Lung (tissue), 12 donors: Measurements from ENCODE around the gene VEGFA. TPM values are rescaled to one million over a fixed set of nuclear protein-coding genes. Genes with fewer than 3 reads are reported as not detected.

Experiments
- ATAC-seq: fragments of 200-7000 bp; cut with Tn5 transposase; one replicate; pipeline ENCODE4 v1.9.1; 2020; ENCODE audit warnings: moderate number of reproducible peaks; ENCODE audit not compliant: insufficient read depth, low FRiP score
- DNase-seq, 3 donors: peaks; one replicate each; pipeline ENCODE4 v3.0.0-alpha.2; 2013 to 2017
- H3K27ac ChIP-seq, 2 donors: one replicate each; pipeline ENCODE4 v1.5.1; 2013; ENCODE audit warnings: mild to moderate bottlenecking in 2 of 2, moderate library complexity in 2 of 2, control low read depth in 1 of 2, inconsistent platforms in 1 of 2, low read depth in 1 of 2, low read length in 1 of 2
- H3K27me3 ChIP-seq, 3 donors: one replicate each; pipeline ENCODE4 v1.5.1; 2013; ENCODE audit warnings: low read length in 2 of 3; ENCODE audit not compliant: control insufficient read depth in 3 of 3, insufficient read depth in 3 of 3
- H3K36me3 ChIP-seq, 4 donors: one replicate each; pipeline ENCODE4 v1.5.1; 2013; ENCODE audit warnings: low read length in 4 of 4, mild to moderate bottlenecking in 1 of 4, moderate library complexity in 1 of 4; ENCODE audit not compliant: control insufficient read depth in 4 of 4, insufficient read depth in 4 of 4
- H3K4me1 ChIP-seq, 5 donors: one replicate each; pipeline ENCODE4 v1.5.1; 2013; ENCODE audit warnings: low read length in 5 of 5, mild to moderate bottlenecking in 2 of 5, moderate library complexity in 1 of 5; ENCODE audit not compliant: control insufficient read depth in 5 of 5, insufficient read depth in 5 of 5
- H3K4me3 ChIP-seq: one replicate; pipeline ENCODE4 v1.5.1; 2013; ENCODE audit warnings: mild to moderate bottlenecking, control low read depth, moderate library complexity
- H3K9ac ChIP-seq, 2 donors: one replicate each; pipeline ENCODE4 v1.5.1; 2013; ENCODE audit warnings: low read length in 2 of 2, control low read depth in 1 of 2; ENCODE audit not compliant: insufficient read depth in 1 of 2
- H3K9me3 ChIP-seq, 4 donors: one replicate each; pipeline ENCODE4 v1.5.1; 2013; ENCODE audit warnings: low read length in 3 of 4, mild to moderate bottlenecking in 1 of 4, moderate library complexity in 1 of 4; ENCODE audit not compliant: control insufficient read depth in 4 of 4, insufficient read depth in 3 of 4
- CTCF ChIP-seq: IDR thresholded peaks from 2 replicates; pipeline ENCODE4 v1.5.1; 2012; ENCODE audit warnings: mild to moderate bottlenecking; ENCODE audit errors: control extremely low read depth, extremely low read depth
- WGBS, 2 donors: extraction: QIAGEN DNeasy Blood & Tissue Kit; methylation state at CpG; one replicate each; pipeline ENCODE4 v1.1.7; 2013; 5-methylcytosine and 5-hydroxymethylcytosine counted together
- polyA plus RNA-seq, 2 donors: library from polyadenylated mRNA; stranded (reverse); fragments of 200-250 nt; gene quantifications; one replicate each; pipeline ENCODE4 v1.2.1, GENCODE V29; 2013
- total RNA-seq, 2 donors: library from RNA; depleted of rRNA in 1 of 2; stranded (reverse); fragments of >200 nt in 1 of 2; gene quantifications; one replicate each; pipeline ENCODE4 v1.2.1, GENCODE V29; 2014 to 2021
- donor health status: control.
- donor health status: control.
- donor health status: Bipolar disorder and iron deficiency.
- donor health status: healthy.
- donor health status: DM: yes; HTN: yes; CAD: no.

VEGFA gene
- total and polyA plus RNA-seq, 4 donors = 98.3 to 275 (median 140) TPM

GRCh38 chr6:43825187-43826115, 55.4 kb downstream of the VEGFA start:
- Histone ChIP-seq H3K27me3 (no peaks in the 10 kb centered on the region), H3K36me3 (no peaks in the 10 kb centered on the region), H3K27ac (peak overlapping the region in 1 of 2 donors; percentile 29), H3K4me1 (peaks cover 0 to 22% (median 10%) of the 10 kb centered on the region in 5 donors), H3K9me3 (no peaks in the 10 kb centered on the region), H3K4me3 (no peak overlapping the region), H3K9ac (no peak overlapping the region)
- TF ChIP-seq CTCF = no peak
- 72 to 75% methylated on average over 16 of the region's 16 CpGs for WGBS, 2 donors
- ATAC-seq = no peak
- DNase-seq = peak in 1 of 3 donors; percentile 42

GRCh38 chr6:43826730-43827129, 56.7 kb downstream of the VEGFA start:
- WGBS, 2 donors = 70 to 77% methylated on average over 4 of the region's 4 CpGs
- peaks cover 0 to 22% (median 10%) of the 10 kb centered on the region in 5 donors for H3K4me1 ChIP-seq
- no peak for DNase-seq
- H3K4me3 ChIP-seq = no peak overlapping the region
- H3K9me3 ChIP-seq = no peaks in the 10 kb centered on the region
- H3K27me3 ChIP-seq = no peaks in the 10 kb centered on the region
- H3K27ac ChIP-seq = no peak overlapping the region
- TF ChIP-seq CTCF = no peak
- no peak overlapping the region for H3K9ac ChIP-seq
- no peak for ATAC-seq
- H3K36me3 ChIP-seq = no peaks in the 10 kb centered on the region

DNA sequence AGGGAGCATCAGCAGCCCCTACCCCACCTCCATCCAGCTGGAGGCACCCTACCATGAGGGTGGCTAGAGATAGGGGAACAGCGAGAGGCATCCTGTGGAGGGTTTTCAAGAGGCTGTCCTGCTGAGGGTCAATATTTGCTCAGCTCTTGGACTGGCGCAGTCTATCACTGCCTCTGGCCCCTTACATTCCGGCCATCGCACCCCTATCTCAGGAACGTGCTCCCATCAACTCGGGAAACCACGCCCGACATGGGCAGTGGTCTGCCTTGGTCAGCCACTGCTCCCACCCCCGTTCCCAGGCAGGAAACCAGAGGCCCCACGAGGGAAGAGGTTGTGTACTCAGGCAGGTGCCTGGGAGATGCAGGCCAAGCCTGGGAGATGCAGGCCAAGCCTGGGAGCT, 57.9 kb downstream of the VEGFA start:
- no peak overlapping the region for H3K27ac ChIP-seq

More for the DNA sequence above, 57.9 kb downstream of the VEGFA start:
- Histone ChIP-seq H3K36me3 (no peaks in the 10 kb centered on the region), H3K9ac (no peak overlapping the region), H3K4me1 (peaks cover 0 to 22% (median 10%) of the 10 kb centered on the region in 5 donors), H3K27me3 (no peaks in the 10 kb centered on the region), H3K4me3 (no peak overlapping the region), H3K9me3 (no peaks in the 10 kb centered on the region)
- ATAC-seq (no peak), DNase-seq (no peak)
- TF ChIP-seq CTCF = no peak
- WGBS, 2 donors = 59 to 69% methylated on average over 10 of the region's 10 CpGs
